ENCODE data around the gene CDC42BPG.
A peak's percentile ranks its signal among the peaks of the same experiment; 100 is the strongest.
"Not testable (repeated sequence)": the region's sequence is repeated elsewhere in the genome, so short reads cannot be mapped to it uniquely, and the experiment has no call there.

Gene CDC42BPG

DNA sequence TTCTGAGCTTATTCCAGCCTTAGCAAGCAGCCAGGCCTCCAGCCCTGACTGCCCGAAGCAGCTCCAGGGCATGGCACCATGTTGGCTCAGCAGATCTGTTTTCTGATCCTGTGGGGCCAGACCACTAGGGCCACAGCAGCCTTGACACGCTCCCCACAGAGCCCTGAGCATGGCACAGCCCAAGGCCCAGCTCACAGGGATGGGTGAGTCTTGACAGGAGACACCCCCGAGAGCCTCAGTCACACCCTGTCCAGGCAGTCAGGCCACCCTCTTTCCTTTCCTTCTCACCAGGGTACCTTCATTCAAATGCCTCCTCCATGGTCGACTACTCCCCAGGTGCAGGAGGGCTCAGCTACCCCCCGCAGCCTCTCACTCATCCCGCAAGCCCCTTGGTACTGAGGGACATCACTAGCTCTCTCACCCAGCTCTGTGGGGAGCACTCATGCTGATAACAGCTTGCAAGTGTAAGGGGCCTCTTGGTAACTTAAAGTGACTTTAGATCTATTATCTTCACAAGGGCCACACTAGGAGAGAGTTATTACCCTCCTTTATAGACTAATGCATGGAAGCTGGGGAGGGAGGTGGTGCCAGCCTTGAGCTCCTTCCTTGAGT, 3.9 kb upstream of the CDC42BPG start:
- DNase-seq = no peak

DNA sequence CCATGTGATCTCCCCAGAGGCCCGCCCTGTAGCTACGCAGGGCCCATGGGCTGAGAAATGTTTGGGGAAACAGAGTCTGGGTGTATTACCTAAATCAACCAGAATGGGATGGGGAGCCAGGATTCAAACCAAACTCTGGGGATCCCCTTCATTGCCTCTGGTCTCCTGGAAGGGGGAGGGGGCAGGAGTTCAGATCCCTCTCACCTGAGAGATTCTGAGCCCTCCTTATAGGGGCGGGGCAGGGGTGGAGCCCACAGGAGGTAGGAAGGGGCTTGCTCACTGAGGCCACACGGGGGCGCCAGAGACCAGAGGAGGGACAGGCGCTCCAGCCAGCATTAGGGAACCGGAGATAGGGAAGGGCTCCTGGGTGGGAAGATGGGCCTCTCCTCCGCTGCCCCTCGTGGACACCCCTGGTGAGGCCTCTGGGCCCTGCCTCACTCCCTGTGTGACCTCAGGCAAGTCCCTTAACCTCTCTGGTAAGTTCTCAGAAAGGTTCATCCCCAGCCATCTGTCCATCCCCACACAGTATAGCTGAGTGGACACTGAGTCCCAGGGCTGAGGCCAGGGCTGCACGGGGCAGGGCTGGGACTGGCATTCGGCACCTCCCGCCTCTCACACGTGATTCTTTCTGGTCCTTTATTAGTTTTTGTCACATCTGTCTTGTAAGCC, 2.7 kb upstream of the CDC42BPG start:
- peak; percentile 96 for DNase-seq

DNA sequence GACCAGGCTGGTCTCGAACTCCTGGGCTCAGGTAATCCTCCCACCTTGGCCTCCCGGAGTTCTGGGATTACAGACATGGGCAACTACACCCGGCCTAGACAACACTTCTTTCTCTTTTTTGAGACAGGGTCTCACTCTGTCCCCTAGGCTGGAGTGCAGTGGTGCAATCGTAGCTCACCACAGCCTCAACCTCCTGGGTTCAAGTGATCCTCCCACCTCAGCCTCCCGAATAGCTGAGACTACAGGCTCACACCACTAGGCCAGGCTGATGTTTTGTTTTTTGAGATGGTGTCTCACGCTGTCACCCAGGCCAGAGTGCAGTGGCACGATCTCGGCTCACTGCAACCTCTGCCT, 1.3 kb upstream of the CDC42BPG start:
- not testable (repeated sequence) for DNase-seq

DNA sequence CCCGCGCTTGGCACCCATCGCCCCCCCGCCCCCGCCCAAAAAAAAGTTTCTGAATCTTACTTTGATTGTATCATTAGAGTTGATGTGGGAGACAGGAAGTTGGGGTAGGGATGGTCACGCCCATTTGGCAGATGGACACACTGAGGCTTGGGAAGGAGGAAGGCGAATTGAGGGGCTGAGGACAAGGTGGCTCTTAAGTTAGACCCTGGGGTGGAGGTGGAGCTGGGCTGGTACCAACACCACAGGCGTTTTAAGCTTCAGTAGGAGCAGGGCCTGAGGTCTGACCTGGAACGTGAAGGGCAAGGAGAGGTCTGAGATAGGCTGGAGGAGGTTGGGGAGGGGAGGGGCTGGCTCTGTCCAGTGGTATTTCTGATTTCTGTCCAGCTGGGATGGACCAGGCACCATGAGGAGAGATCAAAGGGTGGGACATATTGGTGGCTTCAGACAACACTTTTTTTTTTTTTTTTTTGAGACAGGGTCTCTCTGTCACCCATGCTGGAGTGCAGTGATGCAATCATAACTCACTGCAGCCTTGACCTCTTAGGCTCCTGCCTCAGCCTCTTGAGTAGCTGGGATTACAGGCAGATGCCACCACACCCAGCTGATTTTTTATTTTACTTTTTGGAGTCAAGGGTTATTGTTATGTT, 799 bp upstream of the CDC42BPG start:
- no peak for DNase-seq

DNA sequence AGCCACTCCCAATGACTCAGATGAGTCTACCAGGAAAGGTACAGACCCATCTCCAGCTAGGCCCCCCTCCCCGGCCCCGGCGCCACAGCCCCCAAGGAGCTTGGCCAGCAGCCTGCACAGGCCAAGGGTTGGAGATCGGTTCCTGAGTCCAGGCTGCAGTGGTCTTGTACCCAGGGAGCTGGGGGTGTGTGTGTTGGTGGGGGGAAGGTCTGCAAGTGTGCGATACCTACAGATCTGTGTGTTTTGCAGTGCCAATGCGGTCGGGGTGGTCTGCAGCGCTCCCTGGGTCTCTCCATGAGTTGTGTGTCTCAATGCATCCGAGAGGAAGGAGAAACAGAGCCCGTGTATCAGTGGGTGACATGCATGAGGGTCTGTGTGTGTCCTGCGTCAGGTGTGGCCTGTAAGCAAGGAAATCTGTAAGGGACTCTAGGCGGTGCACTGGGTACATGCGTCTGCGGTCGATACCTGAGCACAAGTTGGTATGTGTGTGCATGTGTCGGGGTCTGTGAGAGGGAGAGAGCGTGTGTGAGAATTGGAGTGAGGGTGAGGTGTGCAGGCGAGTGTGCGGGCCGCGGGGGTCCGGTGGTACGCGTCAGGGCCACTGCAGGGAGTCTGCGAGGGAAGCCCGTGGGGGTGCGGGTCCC, 645 bp downstream of the CDC42BPG start:
- no peak for DNase-seq

DNA sequence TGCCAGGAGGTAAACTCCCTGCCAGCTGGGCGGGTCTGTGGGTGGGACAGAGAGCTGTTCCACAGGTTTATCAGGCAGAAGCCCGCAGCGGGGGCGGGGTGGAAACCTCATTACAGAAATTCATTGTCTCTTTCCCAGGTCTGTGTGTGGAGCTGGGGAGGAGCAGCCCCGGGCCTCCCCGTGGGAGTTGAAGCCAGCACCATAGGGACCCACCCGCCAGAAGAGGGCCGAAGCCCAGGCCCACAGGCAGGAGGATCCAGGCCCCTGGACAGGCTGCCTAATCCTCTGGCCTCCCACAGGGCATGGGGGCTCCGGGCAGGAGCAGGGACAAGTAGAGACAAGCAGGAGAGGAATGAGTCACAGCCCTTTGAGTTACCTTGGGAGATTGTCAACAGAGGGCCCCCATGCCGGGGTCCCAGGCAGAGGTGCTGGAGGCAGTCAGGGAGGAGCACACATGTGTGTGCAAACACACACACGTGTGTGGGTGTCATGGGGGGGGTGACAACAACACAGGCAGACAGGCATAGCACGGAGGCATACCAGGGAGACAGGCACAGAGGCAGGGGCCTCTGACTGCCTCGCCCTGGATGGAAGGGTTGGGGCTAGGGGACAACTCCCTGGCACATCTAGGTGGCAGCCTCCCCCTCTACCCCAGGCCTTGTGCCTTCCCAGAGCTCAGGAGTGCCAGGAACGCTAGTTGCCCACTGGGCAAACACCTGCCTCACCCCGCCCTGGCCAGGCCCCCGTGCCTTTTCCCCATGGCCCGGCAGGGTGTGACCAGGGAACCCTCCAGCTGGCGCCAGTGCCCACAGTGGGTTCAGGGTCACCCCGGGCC, 1.4 kb downstream of the CDC42BPG start:
- DNase-seq = no peak

DNA sequence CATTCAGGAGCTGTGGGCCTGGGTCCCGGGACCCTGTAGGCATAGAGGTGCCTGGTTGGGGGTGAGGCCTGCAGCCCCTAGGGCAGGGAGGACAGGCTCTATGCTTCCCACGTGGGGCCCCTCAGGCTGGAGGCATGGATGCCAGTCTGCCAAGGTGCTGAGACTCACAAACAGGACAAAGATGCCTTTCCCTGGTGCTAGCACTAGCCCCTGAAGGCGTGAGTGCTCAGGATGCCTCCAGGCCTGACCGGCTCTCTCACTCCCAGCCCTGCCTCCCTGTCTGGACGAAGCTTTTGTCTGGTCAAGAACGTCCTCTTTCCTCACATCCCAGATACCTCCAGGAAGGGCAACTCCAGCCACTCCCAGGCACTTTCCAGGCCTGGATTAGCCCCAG, 2.1 kb downstream of the CDC42BPG start:
- DNase-seq = no peak

DNA sequence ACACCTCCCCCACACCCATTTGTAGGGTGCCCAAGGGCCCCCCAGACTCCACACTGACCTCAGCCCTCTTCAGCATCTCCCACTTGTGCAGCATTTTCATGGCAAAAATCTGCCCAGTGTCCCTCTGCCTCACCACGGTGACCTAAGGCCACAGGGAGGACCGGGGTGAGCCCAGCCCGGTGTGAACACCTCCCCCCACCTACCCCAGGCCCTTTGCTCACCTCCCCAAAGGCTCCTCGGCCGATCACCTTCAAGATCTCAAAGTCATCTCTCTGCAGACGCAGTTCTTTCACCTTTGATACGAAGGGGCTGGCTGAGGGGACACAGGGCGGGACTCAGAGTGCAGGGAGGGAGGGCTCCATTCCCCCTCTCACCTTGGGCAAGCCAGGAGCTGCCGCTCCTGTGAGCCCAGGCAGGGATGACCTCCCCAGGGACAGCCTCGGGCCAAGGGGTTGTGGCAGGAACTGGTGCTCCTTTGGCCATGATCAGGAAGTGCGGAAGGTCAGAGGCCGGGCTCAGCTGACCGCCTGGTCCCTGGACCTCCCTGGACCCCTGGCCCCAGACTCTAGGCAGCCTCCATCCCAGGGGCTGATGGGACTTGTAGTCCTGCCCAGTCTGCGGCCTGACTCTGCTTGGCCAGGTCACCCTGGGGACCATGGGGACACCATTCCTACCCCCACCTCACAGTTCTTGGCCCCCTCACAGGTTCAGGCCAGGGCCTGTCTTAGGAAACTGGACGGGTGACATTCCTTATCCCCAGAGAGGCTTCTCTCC, 2.7 kb downstream of the CDC42BPG start:
- no peak for DNase-seq

DNA sequence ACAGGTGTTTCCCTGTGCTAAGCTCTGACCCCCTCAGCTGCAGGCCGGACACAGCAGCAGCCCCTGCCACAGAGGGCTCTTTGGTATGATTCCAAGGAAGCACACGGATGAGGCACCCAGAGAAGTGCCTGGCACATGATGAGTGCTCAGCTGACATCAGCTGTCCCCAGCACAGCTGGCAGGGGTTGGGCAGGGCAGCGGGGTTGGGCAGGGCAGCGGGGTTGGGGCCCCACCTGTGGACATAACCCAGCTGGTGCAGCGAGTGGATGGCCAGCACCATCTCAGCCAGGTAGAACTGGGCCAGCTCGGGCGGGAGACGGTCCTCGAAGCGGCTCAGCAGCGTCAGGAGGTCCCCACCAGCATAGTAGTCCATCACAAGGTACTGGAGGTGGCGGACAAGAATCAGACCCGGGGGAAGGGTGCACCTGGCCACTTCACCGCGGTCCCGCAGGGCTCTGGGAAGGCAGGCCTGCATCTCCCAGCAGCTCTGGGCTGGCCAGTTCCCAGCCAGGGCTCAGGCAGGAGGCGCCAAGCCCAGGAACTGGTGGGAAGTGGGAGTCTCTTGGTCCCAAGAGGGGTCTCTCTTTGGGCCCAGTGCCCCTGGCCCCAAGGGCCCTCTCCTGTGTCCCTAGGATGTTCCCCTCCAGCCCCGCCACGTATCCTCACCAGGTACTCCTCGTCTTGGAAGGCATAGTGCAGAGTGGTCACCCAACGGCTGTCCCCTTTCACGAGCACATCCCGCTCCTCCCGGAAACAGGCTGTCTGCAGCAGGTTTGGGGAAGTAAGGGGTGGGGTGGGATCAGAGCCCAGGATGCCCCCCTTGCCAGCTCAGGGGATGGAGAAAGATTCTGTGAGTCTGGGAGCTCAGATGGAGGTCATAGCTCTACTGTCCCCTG, 4.3 kb downstream of the CDC42BPG start:
- DNase-seq = no peak

DNA sequence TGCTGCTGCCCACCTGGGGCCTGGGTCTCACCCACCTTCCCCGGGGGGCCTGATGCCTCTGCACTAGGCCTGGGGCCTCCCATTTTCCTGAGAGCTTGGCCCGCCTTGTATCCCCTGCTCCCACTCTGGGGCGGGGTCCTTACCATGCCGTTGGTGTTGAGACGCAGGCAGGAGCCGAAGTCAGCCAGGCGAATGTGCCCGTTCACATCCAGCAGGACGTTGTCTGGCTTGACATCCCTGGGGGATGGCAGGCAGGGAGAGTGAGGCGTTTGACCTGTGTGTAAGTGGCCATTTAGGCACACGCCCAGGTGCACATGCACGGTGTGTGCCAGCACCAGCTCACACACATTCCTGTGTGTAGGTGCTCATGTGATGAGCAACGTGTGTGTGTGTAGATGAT, 5.1 kb downstream of the CDC42BPG start:
- no peak for DNase-seq

DNA sequence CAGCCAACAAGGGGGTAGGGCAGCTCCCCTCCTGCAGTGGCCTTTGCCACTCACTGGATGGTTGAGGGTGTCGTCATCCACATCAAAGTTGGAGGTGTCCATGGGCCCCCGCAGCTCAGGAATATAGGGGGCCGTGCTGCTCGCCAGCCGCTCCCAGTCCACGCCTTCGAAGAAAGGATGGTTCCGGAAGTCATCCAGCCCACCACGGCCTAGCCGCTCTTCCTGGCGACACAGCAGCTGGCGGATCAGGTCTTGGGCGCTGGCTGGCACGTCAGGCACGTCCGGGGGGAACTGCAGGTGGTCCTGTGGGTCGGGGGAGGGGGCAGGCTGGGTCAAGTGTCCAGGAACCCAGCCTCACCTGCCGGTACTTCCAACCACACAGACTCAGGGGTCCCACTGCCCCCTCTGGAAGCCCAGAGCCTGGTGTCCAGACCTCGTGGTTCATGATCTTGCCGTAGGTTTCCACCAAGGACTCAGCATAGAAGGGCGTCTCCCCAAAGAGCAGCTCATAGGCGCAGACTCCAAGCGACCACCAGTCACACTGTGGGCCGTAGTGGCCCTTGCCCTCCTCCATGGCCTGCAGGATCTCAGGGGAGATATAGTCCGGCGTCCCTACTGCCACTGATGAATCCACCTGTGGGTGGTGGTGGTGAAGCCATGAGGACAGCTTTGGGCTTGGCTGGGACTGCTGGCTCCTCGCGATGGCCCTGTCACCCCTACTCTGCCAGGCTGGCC, 5.7 kb downstream of the CDC42BPG start:
- no peak for DNase-seq

DNA sequence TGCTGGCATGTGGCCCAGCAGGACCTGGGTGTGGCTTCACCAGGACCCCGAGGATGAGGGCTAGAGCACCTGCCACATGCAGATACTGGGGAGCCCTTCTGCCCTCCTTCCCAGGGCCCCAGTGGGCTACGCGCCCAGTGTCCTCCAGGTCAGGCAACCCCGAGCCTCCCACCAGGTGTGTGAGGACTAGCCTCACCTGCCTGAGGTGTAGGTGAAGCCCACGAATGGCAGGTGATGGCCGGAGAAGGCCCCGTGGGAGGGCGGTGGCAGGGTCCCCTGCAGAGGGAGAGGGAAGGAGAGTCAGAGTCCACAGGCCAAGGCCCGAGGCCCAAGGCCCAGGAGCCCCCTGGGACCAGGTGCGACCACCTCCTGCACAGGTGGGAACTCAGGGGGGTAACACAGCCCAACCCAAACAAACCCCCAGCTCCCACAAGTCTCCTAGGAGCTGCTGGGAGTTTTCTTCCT, 6.5 kb downstream of the CDC42BPG start:
- no peak for DNase-seq

DNA sequence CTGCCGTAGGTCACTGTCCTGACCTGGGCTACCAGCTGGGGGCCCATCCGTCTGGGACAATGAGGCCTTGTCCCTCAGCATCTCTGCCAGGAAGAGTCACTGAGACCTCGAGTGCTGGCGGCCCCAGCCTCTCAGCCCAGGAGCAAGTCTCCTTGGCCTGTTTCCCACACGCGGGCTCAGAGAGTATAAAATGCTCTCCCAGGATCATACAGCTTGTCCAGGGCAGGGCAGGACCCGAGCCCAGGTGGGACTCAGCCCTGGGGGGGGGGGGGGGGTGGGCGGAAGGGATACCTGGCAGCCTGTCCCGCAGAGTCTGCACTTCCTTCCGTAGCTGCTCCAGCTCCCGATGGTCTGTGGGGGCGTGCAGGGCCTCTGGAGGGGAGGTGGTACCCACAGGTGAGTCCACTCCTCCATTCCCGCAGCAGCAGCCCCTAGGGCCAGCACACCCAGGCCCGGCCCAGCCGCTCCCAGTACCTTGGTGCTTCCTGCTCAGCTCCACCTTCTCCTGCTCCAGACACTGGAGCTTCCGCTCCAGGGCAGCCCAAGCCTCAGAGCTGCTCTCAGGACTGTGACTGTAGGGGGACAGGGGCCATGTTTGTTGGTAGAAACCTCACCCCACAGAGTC, 7.9 kb downstream of the CDC42BPG start:
- DNase-seq = no peak

DNA sequence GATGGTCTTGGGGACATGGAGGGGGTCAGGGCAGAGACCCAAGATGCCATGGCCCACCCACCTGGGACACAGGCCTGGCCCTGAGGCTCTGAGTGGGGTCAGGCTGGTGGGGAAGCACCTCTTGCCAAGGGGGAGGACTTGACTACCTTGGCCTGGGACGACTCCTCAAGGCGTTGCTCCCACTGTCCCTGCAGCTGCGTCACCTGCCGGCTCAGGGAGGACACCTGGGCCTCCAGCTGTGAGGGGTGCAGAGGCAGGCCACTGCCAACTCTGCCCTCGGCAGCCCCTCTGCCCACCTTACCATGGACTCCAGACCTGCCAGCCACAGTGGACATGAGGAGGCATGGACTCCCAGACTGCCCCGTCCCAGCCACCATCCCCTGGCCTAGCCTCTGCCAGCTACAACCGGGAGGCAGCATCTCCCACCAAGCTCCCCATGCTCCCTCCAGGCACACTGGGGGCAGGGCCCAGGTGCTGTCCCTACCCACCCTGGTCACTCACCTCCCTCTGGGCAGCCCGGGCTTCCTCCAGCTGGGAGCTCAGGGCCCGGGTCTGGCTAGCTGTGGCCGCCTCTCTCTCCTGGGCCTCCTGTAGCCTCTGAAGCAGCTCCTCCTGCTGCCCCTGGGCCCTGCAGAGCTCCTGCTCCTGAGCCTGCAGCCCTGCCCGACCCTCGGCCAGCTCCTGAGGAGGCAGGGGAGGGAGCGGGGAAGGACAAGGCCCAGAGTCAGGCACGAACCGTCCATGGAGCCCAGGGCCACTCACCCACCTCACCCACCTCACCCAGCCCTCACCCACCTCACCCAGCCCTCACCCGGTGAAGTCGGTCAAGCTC, 8.6 kb downstream of the CDC42BPG start:
- DNase-seq = no peak

DNA sequence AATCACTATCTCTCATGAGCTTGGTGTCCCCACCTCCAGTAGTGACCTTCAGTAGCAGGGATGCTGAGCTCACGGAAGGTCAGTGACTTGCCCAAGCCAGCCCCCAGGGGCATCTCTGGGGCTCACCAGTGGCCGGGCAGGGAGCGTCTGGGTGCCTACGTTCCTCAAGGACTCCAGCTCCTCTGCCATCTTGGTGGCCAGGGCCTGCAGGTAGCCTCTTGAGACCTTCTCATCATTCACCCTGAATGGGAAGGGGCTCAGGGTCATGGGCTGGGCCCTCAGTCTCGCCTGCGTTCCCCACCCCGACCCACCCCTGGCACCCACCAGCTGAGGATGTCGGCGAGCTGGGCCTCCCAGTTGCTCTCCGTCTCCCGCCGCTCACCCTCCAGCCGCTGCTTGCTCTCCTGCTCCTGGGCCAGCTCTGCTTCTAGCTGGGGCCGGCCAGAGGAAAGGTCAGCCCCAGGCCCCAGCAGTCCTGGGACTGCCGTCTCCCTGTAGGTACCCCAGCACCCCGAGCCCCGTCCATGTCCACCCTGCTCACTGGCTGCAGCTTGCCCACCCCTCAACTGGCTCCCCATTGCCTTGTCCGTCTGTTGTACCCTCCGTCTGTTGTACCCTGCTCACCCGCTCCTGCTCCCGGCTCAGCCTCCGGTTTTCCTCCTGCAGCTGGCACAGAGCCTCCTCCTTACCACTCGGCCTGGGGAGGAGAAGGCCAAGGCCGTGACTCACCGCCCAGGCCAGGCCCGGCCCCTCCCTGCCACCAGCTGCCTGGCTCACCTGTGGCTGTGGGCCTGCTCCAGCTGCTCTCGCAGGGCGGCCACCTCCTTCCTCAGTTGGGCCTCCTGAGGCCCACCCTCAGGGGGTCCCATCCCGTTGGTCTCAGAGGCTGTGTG, 9.5 kb downstream of the CDC42BPG start:
- DNase-seq = no peak

DNA sequence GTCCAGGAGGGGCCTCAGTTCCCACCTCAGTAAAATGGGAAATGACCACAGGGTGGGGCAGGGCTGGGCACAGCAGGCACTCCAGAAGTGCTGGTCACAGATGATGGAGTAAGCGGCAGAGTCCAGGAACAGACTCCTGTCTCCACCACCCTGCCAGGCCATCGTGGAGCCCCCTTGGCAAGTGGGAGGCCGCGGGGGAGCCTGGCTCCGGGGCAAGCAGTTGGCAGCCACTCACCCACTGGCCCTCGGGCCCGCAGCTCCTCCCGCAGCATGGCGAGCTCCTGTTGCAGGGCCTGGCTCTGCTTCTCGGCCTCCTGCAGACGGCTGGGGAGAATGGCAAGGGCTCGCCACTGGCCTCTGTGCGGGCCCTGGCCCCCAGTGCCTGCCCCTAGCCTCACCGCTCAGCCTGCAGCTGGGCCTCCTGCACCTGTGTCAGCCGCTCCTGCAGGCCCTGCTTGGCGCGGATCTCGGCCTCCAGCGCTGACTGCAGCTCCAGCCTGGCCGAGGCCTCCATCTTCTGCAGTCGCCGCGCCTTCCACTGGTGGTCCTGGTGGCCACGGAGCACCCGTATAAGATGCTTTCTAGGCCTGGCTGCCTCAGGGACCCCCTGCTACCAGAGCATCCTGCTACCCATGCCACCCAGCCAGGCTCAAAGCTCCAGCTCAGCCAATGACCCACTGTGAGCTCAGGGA, 10.3 kb downstream of the CDC42BPG start:
- no peak for DNase-seq

DNA sequence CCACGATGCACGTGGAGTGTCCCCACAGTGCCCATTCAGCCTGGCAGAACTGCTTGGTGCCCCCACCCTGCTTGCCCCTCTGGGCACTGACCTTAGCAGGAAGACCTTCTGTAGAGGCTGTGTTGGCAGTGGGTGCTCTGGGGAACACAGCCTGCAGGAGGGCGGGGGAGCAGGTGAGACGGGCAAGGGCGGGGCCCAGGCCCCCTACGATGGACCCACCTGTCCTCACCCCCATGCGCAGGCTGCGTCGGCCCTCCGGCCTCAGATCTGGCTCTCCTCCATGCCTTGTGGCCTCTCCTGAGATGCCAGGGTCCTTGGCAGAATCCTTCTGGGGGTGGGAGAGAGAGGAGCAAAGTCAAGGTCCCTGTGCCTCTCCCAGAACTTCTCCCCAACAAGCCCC, 10.9 kb downstream of the CDC42BPG start:
- no peak for DNase-seq

DNA sequence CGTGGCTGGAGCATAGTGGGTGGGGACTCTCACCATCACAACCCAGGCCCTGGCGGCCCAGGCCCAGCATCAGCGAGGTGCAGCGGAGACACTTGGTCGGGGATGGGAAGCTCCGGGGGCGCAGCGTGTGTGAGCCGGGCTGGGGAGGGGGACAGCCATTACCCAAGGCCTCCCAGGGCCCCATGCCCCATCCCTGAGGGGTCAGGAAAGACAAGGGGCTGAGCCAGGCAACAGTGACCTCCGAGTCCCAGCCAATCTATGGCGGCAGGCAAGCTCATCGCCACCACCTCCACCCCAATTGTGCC, 11.3 kb downstream of the CDC42BPG start:
- no peak for DNase-seq

Measured in activated CD4-positive, alpha-beta T cell treated with anti-CD3 and anti-CD28 coated beads for 48 hours (primary cell).